ENCODE results near the gene FRYL.

The FRYL gene

DNA sequence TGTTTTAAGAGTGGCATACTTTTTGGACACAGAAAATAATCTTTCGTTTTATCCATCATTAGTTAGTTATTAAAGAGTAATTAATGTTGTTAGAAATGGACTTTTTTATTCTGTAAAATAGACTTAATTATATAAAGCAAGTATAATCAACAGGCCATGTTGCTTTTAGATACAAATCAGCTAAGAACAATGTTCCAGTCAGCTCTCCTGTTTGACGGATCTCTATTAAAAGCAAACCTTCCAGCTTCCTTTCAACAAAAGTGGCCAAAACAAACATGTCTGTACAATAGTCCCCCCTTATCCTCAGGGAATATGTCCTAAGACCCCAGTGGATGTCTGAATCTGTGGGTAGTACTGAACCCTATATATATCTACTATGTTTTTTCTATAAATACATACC lies 301.8 kb downstream of the FRYL start:
- H3K4me3 Mint-ChIP-seq: no peak overlapping the region
- peak overlapping the region in 1 of 3 experiments; percentile 22 for H3K27ac Mint-ChIP-seq
- TF ChIP-seq, protein P1, sequence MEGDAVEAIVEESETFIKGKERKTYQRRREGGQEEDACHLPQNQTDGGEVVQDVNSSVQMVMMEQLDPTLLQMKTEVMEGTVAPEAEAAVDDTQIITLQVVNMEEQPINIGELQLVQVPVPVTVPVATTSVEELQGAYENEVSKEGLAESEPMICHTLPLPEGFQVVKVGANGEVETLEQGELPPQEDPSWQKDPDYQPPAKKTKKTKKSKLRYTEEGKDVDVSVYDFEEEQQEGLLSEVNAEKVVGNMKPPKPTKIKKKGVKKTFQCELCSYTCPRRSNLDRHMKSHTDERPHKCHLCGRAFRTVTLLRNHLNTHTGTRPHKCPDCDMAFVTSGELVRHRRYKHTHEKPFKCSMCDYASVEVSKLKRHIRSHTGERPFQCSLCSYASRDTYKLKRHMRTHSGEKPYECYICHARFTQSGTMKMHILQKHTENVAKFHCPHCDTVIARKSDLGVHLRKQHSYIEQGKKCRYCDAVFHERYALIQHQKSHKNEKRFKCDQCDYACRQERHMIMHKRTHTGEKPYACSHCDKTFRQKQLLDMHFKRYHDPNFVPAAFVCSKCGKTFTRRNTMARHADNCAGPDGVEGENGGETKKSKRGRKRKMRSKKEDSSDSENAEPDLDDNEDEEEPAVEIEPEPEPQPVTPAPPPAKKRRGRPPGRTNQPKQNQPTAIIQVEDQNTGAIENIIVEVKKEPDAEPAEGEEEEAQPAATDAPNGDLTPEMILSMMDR (IDR thresholded peaks at IDR 0.05; ENCODE audit: unreplicated experiment in 3 of 3): no peak
- no peaks in the 10 kb centered on the region for H3K36me3 Mint-ChIP-seq (ENCODE audit: low read depth)
- peaks cover 32% of the 10 kb centered on the region for H3K27me3 Mint-ChIP-seq (ENCODE audit: low read depth)
- no peaks in the 10 kb centered on the region for H3K9me3 Mint-ChIP-seq
- no peaks in the 10 kb centered on the region for H3K4me1 Mint-ChIP-seq

DNA sequence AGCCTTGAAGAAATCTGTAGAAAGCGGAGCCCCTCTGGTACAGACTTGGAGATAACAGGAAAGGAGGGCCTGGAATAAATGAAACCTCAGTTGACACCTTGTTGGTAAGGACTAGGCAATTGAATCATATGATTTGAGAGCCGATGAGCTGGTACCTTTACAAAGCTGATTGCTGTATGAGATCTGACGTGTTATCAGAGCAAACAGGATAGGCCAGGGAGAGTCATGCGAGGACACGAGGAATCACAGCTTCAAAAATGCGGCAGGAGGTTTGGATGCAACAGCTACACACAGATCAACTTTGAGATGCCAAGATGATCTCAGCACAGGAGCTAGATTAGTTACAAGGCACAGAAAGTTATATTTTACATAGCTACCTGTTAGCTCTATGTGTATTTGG lies 304.3 kb downstream of the FRYL start:
- H3K9me3 Mint-ChIP-seq: no peaks in the 10 kb centered on the region
- TF ChIP-seq, protein P1 (IDR thresholded peaks at IDR 0.05; ENCODE audit: unreplicated experiment in 3 of 3): no peak
- H3K27me3 Mint-ChIP-seq (ENCODE audit: low read depth): peaks cover 12% of the 10 kb centered on the region
- H3K27ac Mint-ChIP-seq: no peak overlapping the region
- peaks cover under 1% of the 10 kb centered on the region for H3K4me1 Mint-ChIP-seq
- no peaks in the 10 kb centered on the region for H3K36me3 Mint-ChIP-seq (ENCODE audit: low read depth)
- H3K4me3 Mint-ChIP-seq: no peak overlapping the region

DNA sequence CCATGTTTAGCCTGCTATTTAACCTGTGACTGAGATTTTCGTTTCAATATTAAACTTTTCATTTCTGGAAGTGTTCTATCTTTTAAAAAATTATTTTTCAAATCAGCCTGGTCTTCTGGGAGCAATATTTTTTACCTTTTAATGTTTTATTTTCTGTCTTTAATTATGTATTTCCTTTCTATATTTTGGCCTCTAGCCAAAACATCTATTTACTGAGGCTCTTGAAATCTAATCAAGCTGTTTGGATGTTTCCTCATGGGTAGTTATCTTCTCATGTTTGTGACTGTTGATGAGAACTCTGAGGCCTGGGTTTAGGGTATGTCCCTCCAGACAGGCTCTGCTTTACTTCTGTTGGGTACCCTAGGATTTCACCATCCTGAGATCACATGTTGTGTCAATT lies 307.3 kb downstream of the FRYL start:
- Mint-ChIP-seq H3K27me3 (ENCODE audit: low read depth) (peaks cover 10% of the 10 kb centered on the region), H3K27ac (no peak overlapping the region), H3K4me3 (no peak overlapping the region)

DNA sequence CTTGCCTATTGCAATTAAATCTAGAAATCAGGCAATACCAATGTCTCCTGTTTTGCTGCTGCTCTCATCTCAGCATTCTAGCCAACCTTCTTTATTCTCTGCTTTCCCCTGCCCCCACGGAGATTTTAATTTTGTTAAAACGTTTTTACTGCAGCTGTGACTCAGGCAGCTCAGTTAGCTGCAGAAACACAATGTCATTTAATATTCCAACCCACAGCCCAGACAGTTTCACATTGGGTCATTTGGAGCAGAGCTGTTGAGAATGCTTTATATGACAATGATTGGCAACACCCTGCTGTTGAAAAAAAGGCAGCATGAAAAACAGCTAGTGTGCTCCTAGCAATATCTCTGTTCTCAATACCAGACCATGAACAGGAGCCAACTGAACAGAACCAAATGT lies 309.5 kb downstream of the FRYL start:
- H3K4me3 Mint-ChIP-seq: no peak overlapping the region
- TF ChIP-seq, protein P1 (IDR thresholded peaks at IDR 0.05; ENCODE audit: unreplicated experiment in 3 of 3): no peak
- peaks cover 10% of the 10 kb centered on the region for H3K27me3 Mint-ChIP-seq (ENCODE audit: low read depth)
- H3K27ac Mint-ChIP-seq: peak overlapping the region in 2 of 3 experiments; percentile 24 to 60
- H3K4me1 Mint-ChIP-seq: peaks cover 11% of the 10 kb centered on the region
- no peaks in the 10 kb centered on the region for H3K36me3 Mint-ChIP-seq (ENCODE audit: low read depth)
- no peaks in the 10 kb centered on the region for H3K9me3 Mint-ChIP-seq

More for the DNA sequence above, 307.3 kb downstream of the FRYL start:
- H3K9me3 Mint-ChIP-seq: no peaks in the 10 kb centered on the region
- no peaks in the 10 kb centered on the region for H3K36me3 Mint-ChIP-seq (ENCODE audit: low read depth)
- TF ChIP-seq, protein P1 (IDR thresholded peaks at IDR 0.05; ENCODE audit: unreplicated experiment in 3 of 3): no peak
- peaks cover 6% of the 10 kb centered on the region for H3K4me1 Mint-ChIP-seq

DNA sequence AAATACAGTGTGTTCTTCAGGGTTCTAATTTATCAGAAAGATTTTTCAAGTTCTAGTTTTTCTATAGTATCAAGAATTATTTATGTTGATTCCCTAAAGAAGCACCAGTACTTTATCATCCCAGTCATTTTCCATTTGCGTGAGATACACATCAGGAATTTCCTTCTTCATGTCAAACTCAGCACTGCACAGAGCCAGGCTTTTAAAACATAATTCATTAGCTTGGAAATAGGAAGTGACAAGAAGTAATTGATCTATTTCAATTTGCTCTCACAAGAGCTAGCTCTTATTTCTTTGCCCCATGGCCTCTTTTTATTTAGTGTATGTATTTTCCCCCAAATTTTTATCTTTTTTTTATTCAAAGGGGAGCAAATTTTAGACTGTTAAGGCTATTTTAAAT lies 309.9 kb downstream of the FRYL start:
- Mint-ChIP-seq H3K27me3 (ENCODE audit: low read depth) (peaks cover 10% of the 10 kb centered on the region), H3K36me3 (ENCODE audit: low read depth) (no peaks in the 10 kb centered on the region), H3K27ac (peak overlapping the region in 2 of 3 experiments; percentile 24 to 60)

DNA sequence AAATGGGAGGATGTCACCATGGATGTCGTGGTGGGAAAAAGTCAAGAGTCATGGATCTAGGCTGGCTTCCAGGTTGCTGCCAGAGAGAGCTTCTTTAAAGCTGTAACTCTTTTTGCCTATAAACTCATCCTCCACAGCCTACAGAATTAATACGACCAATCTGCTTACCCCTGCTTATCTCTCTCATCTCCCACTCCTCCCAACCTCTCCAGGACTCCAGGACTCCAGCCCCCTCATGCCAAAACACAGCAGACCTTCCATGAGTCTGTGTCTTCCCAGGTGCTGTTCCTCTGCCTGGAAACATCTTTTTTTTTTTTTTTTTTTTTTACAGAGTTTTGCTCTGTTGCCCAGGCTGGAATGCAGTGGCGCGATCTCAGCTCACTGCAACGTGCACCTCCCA lies 312.2 kb downstream of the FRYL start:
- peaks cover 28% of the 10 kb centered on the region for H3K4me1 Mint-ChIP-seq
- H3K36me3 Mint-ChIP-seq (ENCODE audit: low read depth): no peaks in the 10 kb centered on the region
- TF ChIP-seq, protein P1 (IDR thresholded peaks at IDR 0.05; ENCODE audit: unreplicated experiment in 3 of 3): no peak
- peak overlapping the region in 1 of 3 experiments; percentile 19 for H3K4me3 Mint-ChIP-seq
- H3K27me3 Mint-ChIP-seq (ENCODE audit: low read depth): peaks cover 10% of the 10 kb centered on the region
- H3K27ac Mint-ChIP-seq: peak overlapping the region; percentile 27 to 76 (median 46)
- no peaks in the 10 kb centered on the region for H3K9me3 Mint-ChIP-seq

More for the DNA sequence above, 309.9 kb downstream of the FRYL start:
- no peaks in the 10 kb centered on the region for H3K9me3 Mint-ChIP-seq
- H3K4me3 Mint-ChIP-seq: no peak overlapping the region
- TF ChIP-seq, protein P1 (IDR thresholded peaks at IDR 0.05; ENCODE audit: unreplicated experiment in 3 of 3): no peak
- peaks cover 11% of the 10 kb centered on the region for H3K4me1 Mint-ChIP-seq

Measured in nephron (organoid).